AG09319 (cell line): ENCODE results near the gene HSD17B2.

Experiments used
- DNase-seq: peaks from one replicate; pipeline ENCODE4 v3.0.0-alpha.2; 2010; ENCODE audit warnings: low read depth; ENCODE audit errors: extremely low read depth
- CTCF ChIP-seq: IDR thresholded peaks from 2 replicates; pipeline ENCODE4 v1.5.1; 2011; ENCODE audit warnings: low read depth, mild to moderate bottlenecking, inconsistent platforms, low read length, moderate library complexity

HSD17B2 gene

GRCh38 chr16:81996664-81997509, 38.2 kb upstream of the HSD17B2 start:
- TF ChIP-seq CTCF, result peak; percentile 47
- no peak for DNase-seq

DNA sequence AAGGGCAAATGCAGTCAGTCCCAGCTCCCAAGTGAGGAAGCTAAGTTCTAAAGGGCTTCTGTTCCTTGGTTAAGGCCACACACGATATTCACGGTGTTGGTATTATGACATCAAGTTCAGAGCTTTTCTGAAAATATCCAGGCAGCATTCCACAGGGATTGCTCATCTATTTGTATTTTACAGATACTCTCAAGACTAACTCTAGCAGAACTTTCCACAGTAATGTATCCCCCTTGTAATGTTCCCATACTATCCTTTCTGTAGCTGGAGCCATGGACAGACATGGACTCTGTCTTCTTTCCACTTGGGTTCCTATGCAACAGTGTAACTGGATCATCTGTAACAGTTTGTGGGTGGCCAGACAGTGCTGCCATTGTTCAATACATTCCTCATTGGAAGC, 37.3 kb upstream of the HSD17B2 start:
- no peak for TF ChIP-seq CTCF
- peak; percentile 72 for DNase-seq

GRCh38 chr16:82002831-82003230, 32.2 kb upstream of the HSD17B2 start:
- DNase-seq, result no peak
- no peak for TF ChIP-seq CTCF

DNA sequence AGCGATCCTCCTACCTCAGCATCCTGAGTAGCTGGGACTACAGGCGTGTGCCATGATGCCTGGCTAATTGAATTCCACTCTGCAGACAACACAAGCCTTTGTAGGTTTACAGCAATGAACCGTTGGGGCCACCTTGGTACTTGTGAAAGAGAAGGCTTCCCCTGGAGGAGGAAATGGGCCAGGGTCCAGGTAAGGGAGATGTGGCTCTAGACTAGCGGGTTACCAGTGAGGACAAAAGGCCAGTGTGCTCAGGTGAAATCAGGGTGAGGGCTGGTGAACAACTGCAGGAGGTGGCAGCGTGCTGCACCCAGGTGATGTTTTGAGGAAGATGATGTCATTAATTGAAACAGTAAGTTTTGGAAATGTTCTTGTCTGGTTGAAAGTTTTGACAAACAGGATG, 30.5 kb upstream of the HSD17B2 start:
- TF ChIP-seq CTCF, result no peak
- no peak for DNase-seq

DNA sequence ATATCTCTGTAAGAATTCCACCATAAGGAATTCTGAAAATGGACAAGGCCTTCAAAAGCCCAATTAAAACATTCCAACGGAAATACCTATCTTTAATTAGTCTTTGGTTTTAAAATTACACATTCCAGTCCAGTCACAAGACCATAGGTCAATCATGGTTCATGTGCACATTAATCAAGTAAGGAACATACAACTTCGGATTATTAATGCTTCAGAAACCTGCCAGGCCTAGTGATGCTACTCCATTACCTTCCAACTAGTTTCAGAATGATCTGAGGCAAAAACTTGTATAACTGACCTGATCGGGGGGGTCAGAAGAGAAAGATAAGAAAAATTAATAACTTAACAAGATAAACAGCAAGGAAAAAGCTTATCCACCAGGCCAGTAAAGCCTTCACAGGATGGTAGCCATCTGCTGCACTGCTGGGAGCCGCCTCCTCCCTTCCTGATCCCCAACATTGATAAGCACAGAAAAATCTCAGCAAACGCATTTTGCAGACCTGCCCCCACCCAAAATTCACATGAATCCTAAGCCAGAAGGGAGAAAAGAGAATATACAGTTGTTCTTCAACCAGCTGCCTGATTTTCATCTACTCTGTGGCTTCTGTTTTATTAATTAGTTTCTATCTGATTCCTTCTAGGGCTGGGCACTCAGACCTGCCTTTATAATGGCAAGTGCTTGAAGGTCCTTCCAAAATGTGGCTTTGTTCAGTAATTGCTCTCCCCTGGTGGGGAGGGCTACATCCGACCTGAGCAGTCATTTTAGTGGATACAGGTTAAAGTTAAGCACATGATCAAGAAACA, 29.8 kb upstream of the HSD17B2 start:
- no peak for TF ChIP-seq CTCF
- DNase-seq, result no peak

- DNase-seq, result no peak
- TF ChIP-seq CTCF, result no peak
Measured at GRCh38 chr16:82006036-82006435, 29.0 kb upstream of the HSD17B2 start.

- DNase-seq, result no peak
Measured at GRCh38 chr16:82007189-82007588, 27.9 kb upstream of the HSD17B2 start.

More at GRCh38 chr16:82007189-82007588, 27.9 kb upstream of the HSD17B2 start:
- TF ChIP-seq CTCF, result no peak
